Left colon (tissue), 2 donors: Measurements from ENCODE around the gene RPS6KA2. TPM values are rescaled to one million over a fixed set of nuclear protein-coding genes. Genes with fewer than 3 reads are reported as not detected.
"Not testable (repeated sequence)": the region's sequence is repeated elsewhere in the genome, so short reads cannot be mapped to it uniquely, and the experiment has no call there.

ENCODE experiments used
- ATAC-seq: fragments of 200-7000 bp; cut with Tn5 transposase; one replicate; pipeline ENCODE4 v1.9.1; 2020; ENCODE audit warnings: mild to moderate bottlenecking, moderate library complexity
- DNase-seq, 2 donors: peaks; one replicate each; pipeline ENCODE4 v3.0.0-alpha.2; 2020
- intact Hi-C, 2 donors: fragments of 100-400 bp; cut with DNase I in 1 of 2; cut with micrococcal nuclease in 1 of 2; formaldehyde crosslinking; loops; one replicate each; pipeline versions ENCODE4 v1.11.2 to v1.14.0; 2022; cut with DNase I, micrococcal nuclease
- total RNA-seq, 2 donors: library from RNA; stranded (reverse); fragmentation: NEBNext Ultra II Directional; extraction: Animal tissue kit (Norgen Biotek cat#: 25700); gene quantifications; one replicate each; pipeline ENCODE4 v1.2.1, GENCODE V29; 2021
- donor health status: DM: no; HTN: no; CAD: no.
- donor health status: DM: yes; HTN: yes; CAD: no.

The RPS6KA2 gene
- total RNA-seq, 2 donors from 2014 or later, result 11.5 to 13.3 TPM

DNA sequence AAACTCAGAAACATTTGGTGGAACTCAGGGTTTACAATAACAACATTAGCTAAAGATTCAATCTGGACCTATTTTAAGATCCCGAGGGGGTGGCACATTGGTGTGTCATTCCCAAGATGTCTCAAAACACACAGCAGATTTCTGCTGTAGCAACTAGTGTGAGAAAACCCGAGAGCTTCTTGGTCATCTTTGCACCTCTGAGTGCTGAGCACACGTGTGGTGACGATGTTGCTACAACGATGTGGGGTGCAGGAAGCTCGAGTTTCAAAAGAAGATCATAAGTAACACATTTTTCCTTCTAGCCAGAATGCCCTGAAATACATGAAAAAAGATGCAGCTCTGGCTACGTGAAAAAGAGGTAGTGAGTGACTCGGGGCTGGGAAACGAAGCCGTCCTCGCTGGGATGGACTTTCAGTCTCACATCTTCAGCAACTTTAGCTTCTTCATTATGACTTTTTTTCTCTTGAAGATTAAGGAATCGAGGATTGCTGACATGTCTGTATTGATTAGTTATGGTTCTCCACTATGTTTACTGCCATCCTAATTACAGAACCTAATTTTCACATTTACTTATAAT, 42.1 kb downstream of the RPS6KA2 start:
- intact Hi-C loops, result no loop called here
- DNase-seq (no peak), ATAC-seq (no peak)

DNA sequence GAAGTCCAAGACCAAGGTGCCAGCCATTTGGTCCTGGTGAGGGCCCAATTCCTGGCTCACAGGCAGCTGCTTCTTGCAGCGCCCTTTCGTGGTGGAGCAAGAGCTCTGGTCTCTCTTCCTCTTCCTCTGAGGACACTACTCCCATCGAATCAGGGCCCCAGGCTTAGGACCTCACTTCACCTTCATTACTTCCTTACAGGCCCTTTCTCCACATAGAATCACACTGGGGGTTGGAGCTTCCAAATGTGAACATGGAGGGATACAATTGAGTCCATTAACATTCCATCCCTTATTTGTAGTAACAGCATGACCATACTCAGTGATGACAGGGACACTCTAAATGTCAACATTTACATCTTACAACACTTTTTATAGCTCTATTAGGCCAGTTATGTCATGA, 42.9 kb downstream of the RPS6KA2 start:
- ATAC-seq, result no peak
- DNase-seq, result no peak
- intact Hi-C loops, result no loop called here

DNA sequence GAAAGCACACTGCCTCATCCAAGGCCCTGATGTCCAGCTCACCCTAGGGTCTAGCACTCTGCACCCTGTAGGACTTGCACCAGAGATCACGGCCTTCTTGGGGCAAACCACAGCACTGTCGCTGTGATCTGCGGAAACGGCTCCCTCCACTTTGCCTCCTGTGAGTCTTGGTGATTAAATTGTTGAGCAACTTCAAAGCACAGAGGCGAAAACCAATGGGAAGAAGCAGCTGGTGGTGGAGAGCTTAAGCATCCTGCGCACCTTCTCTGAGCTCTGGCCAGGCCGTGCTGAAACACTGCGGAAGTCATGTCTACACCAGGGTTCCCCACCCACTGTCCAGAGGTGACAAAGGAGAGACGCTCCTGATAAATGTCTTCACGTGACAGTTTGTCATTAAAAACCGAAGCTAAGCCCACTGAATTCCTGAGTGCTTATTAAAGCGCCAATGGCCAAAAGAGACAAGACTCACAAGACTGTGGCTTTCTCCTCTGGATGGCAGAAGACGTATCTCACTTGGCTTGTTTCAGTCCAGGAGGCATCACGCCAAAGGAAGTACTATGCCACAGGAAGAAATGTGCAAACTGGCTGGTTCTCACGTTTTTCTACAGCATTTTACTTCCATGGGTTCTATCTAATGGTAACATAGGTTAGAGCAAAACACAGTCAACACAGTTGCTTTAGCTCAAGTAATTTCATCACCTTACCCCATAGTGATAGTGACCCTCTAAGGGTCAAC, 43.7 kb downstream of the RPS6KA2 start:
- ATAC-seq (no peak), DNase-seq (no peak)
- intact Hi-C loops, result no loop called here

DNA sequence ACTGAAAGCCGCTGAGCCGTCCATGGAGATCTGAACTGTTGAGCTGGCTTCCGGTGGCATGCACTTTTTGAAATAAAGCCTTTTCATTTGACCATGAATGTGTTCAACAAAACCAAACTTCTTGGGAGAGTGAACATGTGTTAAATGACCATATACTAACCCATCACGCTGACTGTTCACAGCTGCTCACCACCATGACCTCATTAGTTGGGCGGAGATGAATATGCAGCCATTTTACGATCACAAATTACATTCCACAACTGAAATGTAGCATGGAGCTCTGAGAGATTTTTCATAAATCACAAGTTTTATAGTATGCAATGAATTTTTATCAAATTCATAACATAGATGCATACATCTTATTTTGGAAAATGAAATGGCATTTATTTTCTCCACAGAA, 44.8 kb downstream of the RPS6KA2 start:
- intact Hi-C loops, result no loop called here
- DNase-seq (no peak), ATAC-seq (no peak)

DNA sequence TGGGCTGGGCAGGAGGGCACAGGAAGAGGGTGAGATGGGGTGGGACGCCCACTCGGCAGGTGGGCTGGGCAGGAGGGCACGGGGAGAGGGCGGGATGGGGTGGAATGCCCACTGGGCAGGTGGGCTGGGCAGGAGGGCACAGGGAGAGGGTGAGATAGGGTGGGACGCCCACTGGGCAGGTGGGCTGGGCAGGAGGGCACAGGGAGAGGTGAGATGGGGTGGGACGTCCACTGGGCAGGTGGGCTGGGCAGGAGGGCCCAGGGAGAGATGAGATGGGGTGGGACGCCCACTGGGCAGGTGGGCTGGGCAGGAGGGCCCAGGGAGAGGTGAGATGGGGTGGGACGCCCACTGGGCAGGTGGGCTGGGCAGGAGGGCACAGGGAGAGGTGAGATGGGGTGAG, 45.2 kb downstream of the RPS6KA2 start:
- ATAC-seq, intact Hi-C loops, DNase-seq: not testable (repeated sequence)

DNA sequence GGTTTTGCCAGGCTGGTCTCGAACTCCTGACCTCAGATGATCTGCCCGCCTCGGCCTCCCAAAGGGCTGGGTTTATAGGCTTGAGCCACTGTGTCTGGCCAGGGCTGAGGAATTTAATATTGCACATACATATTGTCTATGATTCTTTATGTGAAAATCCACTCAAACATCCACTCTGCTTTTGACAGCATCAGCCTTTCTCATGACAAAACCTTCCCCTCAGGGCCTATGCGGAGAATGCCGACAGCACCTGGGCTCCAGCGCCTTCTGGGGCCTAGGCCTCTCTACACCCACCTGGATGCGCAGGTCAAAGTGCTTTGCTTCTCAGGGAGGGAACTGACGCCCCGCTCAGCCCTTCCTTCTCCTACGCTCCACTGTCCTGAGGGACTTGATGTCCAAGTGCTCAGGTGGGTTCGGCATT, 46.0 kb downstream of the RPS6KA2 start:
- no peak for DNase-seq
- intact Hi-C loops, result no loop called here
- no peak for ATAC-seq

DNA sequence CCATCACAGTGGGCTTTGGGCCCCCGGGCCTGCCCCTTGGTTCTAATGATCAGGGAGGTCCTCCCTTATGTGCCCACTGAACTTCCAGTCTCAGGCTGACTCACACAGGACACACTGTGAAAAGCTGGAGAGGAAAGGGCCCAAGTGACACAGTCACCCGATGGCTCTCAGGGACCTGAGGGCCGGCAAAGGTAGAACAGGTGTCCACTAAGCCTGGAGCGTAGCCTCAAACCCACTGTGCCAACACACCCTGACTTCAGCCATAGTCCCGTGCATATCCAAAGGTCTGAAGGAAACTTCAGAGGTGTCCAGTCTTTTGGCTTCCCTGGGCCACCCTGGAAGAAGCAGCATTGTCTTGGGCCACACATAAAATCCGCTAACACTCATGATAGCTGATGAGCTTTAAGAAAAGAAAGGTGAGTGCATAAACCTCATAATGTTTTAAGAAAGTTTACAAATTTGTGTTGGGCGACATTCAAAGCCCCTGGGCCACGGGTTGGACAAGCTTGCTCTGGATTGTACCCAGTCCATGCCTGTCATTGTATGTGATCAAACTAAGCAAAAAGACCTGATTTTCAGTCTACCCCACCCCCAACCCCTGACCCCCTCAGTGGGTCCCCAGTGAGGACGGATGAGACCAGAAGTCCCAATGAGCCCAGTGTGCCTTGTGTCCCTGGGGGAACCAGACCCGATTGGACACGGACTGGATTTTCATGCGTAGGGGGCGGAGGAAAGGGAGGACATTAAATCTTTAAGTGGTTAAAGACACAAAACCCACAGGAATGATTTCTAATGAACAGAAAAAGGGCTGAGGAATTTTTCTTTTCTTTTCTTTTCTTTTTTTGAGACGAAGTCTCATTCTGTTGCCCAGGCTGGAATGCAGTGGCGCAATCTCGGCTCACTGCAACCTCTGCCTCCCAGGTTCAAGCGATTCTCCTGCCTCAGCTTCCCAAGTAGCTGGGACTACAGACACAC, 46.7 kb downstream of the RPS6KA2 start:
- DNase-seq (no peak), ATAC-seq (no peak)
- intact Hi-C loops, result no loop called here

DNA sequence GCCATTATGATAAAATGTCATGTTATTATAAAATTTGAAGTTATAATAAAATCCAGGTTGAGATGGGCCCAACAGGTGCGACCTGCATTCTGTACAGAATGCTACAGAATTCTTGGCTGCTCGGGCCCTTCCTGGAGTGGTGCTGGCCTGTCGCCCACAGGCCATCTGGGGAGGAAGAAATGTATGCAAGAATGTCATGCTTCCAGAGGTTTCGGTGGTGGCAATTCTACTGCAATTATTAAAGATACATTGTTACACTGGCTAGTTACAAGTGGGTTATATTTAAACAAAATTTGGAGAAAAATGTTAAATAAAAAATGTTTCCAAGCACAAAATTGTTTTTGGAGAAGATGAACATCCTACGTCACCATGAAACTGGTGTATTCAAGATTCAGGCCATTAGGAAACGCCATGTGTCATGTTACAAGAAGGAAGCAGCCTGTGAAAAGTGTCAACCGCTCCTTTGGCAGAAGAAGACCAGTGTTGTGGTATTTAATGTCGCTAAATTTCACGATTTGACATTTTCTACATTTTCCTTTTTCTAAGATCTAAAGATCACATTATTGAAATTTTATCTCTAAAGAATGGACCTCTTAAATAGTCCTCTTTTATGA, 47.7 kb downstream of the RPS6KA2 start:
- DNase-seq, result no peak
- ATAC-seq, result no peak
- intact Hi-C loops, result no loop called here

DNA sequence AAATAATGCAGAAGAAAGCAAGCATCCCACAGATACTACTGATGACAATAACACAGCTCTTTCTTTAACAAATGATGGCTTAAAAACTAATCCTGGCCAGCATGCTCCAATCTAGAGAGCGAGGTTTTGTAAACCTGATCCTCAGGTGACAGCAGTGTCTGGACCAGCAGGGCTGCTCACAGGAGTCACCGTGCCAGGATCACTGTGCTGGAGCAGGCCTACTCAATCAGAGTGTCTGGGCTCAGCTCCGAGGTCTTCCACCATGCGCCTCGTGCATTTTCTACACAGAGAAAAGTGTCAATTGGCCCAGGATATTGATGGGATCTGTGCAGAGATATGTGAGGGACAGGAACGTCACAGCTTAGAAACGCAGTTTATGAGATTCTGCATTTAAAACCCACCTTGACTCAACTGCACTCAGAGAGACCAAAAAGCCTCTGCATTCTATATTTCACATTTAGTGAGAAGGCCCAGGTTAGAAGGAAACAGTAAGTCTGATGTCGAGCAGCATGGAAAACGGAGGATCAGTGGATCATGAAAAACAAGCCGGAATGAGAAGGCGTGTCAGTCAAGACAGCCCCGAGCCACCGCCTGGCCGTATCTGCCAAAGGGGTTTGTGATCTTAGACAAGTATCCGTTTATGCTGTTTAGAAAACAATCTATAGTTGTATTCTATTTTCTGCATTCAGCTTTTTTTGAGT, 48.4 kb downstream of the RPS6KA2 start:
- ATAC-seq (no peak), DNase-seq (no peak)
- intact Hi-C loops, result no loop called here

DNA sequence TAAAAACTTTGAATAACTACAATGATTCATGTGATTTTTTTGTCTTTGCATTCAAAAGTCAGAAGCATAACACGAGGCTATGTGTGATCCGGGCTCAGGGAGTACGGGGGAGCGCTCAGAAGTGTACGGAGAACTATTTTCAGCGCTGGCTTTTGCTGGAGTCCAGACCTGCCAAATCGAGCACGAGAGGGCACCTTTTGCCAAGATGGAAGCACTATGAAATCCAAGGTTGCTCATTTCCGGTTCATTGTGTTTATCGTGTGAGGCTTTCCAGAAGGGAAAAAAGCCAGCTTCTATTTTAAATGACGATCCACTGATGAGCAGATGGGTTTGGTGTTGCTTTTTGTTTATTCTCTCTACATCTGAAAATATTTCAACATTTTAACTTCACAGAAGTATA, 51.8 kb downstream of the RPS6KA2 start:
- ATAC-seq (no peak), DNase-seq (no peak)
- intact Hi-C loops, result no loop called here

DNA sequence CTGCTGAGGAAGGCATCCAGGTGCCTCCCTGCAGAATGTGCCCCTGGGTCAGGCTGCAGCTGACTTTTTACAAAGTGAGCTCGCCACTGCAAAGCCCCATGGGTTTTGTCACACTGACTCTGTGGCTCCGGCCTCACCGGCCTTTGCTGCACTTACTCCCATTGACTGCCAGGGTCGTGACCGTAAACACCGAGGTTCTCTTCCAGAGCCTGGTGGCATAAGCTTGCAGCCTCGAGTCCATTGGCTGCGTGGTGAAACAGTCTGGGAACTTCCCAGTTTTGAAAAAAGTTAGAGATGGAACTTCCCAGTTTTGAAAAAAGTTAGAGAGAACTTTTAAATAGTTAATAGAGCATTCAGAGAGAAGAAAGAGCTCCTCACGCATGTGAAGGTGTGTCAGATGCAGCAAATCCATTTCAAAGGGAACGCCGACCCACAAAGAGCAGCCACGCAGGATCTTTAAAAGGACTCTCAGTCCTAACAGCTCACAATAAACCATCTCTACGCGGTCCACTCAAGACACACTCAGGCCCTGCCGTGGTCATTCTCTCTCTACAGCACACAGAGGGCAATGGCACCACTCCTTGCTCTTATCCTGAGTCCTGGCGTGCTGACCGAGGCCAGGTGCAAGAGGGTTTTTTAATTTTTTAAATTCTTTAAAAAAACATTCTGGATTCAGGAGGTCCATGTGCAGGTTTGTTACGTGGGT, 53.4 kb downstream of the RPS6KA2 start:
- ATAC-seq (no peak), DNase-seq (no peak)
- intact Hi-C loops, result no loop called here

DNA sequence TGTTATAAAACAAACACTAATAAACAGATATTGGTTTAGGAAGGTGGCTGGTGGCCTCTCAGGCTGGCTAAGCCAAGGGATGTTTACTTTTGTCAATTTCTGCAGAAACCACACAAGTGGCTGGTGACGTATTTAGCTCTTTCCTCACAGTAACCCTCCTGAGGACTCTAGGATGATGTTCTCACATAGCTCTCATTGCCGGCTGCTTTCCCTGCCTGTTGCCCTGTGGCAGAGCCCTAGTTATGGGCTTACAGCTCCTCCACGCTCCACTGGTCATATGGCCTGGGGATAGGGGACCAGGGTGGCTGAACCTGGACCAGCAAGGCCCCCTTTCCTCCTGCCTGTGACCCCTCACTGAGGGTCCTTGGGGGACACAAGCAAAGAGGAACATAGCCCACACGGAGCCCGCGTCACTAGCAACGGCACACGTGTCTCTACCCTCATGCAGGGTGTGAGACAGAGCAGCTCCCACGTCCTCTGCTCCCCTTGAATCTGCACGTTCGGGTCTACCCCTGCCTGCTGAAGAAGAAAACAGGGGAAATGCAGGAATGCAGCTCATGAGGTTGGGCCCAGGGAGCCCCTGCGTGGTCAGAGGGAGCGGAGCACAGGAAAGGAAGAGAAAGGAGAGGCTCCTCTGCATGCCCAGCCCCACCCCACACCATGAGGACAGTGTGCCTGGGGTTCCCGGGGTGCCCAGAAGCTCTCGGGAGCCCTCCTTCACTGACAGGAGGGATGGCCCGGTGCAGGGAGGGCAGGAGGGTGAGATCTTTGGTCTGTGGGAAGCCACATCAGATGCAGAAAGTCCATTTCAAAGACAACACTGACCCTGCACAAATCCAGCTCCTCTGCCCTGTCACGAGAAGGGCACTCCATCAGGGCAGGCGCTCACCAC, 54.4 kb downstream of the RPS6KA2 start:
- ATAC-seq (no peak), DNase-seq (no peak)
- intact Hi-C loops, result no loop called here

DNA sequence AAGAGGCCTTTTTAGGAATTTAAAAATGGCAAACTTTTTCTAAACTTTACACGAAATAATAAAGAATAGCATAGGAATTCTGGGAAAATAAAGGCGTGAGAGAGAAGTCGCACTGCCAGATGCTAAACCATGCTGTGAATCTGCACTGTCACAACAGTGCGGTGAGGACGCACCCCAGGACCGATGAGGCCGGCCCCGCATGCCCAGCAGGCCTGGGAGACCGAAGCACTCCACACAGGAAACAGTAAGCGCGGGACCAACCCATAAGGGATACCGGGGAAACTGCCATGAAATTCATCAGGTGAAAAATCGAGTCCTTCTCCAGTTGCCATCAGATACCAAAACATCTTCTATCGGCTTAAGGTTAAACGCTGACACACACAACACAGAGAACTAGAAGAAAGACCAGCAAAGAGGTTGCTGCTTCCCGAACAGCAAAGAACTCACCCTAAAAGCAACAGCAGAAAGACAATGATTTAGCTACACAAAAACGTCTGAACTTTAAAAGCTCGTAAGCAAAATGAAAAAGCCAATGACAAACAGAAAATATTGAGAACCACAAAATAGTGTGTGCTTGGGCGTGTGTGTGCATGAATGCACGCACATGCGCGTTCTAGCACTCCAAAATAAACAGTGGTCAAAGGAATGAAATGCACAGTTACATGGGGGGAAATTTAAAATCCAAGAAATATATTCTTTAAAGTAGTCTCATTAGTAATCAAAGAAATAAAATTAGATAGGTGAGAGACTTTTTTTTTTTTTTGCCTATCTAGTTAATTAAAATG, 55.9 kb downstream of the RPS6KA2 start:
- ATAC-seq (no peak), DNase-seq (no peak)
- intact Hi-C loops, result no loop called here

DNA sequence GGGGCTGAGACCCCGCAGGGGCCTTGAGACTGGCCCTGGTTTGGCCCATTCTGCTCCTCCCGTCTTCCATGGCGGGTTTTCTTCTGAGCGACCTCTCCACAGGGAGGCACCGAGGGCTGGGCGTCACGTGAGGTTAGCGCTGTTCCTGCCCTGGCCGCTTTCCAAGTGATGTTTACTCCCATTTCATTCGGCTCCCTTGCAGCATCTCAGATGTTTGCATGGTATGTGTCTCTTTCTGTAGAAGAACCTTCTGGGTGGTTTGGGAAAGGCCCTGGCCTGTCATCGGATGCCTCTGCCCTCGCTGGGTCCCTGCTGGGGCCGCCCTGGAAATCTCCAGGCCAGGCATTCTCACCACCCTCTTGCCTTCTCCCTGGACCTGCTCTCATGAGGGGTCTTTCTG, 57.8 kb downstream of the RPS6KA2 start:
- no peak for DNase-seq
- no peak for ATAC-seq
- intact Hi-C loops, result no loop called here

DNA sequence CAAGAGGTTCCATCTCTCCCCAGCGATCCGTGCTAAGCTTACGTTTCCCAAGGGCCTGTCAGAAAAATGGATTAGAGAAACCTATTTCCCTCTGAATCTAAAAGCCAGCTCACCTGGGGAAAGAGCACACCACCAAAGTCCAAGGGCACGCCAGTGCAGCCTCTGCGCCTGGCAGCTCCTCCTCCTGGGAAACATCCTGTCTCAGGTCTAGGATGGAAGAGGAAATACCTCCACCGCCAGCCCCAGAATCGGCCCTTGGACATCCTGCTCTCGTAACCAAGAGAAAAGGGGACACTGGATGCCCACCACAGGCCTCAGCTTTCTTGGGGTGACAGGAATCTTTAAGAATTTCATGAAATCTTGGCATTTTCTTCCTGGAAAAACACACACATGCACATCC, 59.2 kb downstream of the RPS6KA2 start:
- ATAC-seq (no peak), DNase-seq (no peak)
- intact Hi-C loops, result no loop called here

DNA sequence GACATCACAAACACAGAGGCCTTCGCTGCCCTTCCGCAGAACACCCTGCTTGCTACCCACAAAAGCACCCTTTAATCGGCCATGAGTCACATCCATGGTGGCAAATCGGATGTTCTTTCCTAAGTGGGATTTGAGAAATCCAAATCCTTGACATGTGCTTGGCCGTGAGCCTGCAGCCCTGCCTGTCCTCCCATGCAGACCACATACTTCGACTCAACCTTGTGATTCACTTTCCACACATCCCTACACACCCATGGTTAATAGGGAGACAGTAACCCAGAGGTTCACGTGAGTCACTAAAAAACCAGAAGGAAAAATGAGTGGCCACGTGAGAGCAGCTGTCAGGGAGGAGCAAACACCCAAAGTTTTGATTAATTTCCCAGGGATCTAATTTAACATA, 59.9 kb downstream of the RPS6KA2 start:
- no peak for ATAC-seq
- no peak for DNase-seq
- intact Hi-C loops, result no loop called here
